Vagina (tissue), 2 donors: ENCODE measurements around the gene TSPAN15.

Source experiments
- POLR2AphosphoS5 ChIP-seq, 2 donors: sonication (generic); formaldehyde crosslinking; IDR thresholded peaks; one replicate each; pipeline ENCODE4 v1.9.0; 2017; ENCODE audit warnings: antibody characterized with exemption in 2 of 2, mild to moderate bottlenecking in 2 of 2, low read depth in 1 of 2; ENCODE audit not compliant: insufficient read depth in 1 of 2
- TF ChIP-seq, protein P1 (sequence below), 3 experiments: fragments of 450-650 bp in 2 of 3; fragments of 200-600 bp in 1 of 3; sonication (generic) in 1 of 3; IDR thresholded peaks; one replicate each; pipeline ENCODE4 v1.5.1; 2017 to 2019; ENCODE audit warnings: antibody characterized with exemption in 3 of 3, mild to moderate bottlenecking in 2 of 3, moderate library complexity in 2 of 3

GRCh38 chr10:69455006-69455763 is 3.9 kb downstream of the TSPAN15 start:
- TF ChIP-seq POLR2AphosphoS5 (IDR thresholded peaks at IDR 0.05; ENCODE audit: insufficient read depth in 1 of 2, low read depth in 1 of 2), result no peak
- TF ChIP-seq, protein P1, sequence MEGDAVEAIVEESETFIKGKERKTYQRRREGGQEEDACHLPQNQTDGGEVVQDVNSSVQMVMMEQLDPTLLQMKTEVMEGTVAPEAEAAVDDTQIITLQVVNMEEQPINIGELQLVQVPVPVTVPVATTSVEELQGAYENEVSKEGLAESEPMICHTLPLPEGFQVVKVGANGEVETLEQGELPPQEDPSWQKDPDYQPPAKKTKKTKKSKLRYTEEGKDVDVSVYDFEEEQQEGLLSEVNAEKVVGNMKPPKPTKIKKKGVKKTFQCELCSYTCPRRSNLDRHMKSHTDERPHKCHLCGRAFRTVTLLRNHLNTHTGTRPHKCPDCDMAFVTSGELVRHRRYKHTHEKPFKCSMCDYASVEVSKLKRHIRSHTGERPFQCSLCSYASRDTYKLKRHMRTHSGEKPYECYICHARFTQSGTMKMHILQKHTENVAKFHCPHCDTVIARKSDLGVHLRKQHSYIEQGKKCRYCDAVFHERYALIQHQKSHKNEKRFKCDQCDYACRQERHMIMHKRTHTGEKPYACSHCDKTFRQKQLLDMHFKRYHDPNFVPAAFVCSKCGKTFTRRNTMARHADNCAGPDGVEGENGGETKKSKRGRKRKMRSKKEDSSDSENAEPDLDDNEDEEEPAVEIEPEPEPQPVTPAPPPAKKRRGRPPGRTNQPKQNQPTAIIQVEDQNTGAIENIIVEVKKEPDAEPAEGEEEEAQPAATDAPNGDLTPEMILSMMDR (IDR thresholded peaks at IDR 0.05), result no peak
